Measurements from ENCODE around the gene HACD2.

The HACD2 gene

DNA sequence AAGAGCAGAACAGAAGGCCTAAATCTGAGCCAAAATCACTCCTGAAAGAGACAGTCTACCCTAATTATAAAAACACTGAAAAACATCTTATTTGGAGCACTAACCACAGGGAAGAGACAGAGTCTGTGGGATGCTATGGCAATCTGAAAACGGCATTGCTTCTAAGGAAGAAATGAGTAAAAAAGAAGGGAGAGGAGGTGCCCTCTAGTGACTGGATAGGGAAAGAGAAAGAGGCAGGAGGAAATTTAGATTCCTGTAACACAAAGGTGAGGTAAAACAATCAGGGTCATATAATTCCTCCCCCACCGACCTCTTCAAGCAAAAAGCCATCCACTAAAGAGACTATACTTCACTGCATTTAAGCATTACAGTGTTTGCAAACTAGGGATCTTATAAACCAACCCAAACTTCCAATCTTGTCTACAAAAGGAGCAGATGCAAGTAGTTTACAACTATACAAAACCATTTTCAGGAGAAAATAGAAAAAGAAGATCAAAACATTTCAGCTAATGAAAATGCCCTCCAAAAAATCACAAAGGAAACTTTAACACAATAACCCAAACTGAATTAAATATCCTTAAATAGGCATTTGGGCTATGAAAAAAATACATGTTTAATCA is 32.6 kb downstream of the HACD2 start:
- 32 to 36% methylated on average over 2 of the region's 2 CpGs for WGBS, 2 experiments
- no peaks in the 10 kb centered on the region for H3K36me3 ChIP-seq (ENCODE audit: control insufficient read depth, insufficient read depth, low read length)

DNA sequence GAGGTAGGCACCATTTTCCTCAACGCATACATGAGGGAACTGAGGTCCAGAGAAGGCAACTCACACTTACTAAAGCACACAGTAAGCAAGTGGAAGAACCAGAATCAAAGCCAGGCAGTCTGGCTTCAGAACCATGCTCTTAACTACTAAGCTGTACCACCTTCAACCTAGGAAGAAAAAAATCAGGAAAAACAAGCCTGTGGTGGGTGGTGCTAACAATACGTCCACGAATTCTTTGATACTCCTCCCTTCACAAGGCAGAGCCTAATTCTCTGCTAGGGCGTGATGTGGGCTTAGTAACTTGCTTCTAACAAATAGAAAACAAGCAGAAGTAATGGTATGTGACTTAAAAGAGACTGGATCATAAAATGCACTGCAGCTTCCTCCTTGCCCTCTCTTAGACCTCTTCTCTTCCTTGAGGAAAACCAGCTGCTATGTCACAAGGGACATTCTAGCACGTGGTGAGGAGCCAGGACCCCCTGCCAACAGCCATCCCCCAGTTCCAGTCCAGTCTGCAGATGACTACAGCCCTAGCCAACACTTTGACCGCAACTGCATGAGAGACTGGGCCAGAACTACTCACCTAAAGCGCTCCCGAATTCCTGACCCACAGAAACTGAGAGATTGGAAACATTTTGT is 36.9 kb downstream of the HACD2 start:
- Histone ChIP-seq H3K36me3 (ENCODE audit: control insufficient read depth, insufficient read depth, low read length) (no peaks in the 10 kb centered on the region), H3K4me3 (ENCODE audit: insufficient read depth, low read depth, low read length) (no peak overlapping the region), H3K27me3 (ENCODE audit: control insufficient read depth, insufficient read depth, low read length, poor library complexity, severe bottlenecking) (no peaks in the 10 kb centered on the region), H3K27ac (ENCODE audit: insufficient read depth, low read depth, low read length, poor library complexity, severe bottlenecking) (no peak overlapping the region), H3K9me3 (ENCODE audit: control insufficient read depth, low read length) (no peaks in the 10 kb centered on the region), H3K4me1 (ENCODE audit: control insufficient read depth, insufficient read depth, low read length) (no peaks in the 10 kb centered on the region)
- 74 to 87% methylated on average over 6 to 8 of the region's 8 CpGs for WGBS, 2 experiments

More for the DNA sequence above, 32.6 kb downstream of the HACD2 start:
- H3K27ac ChIP-seq (ENCODE audit: insufficient read depth, low read depth, low read length, poor library complexity, severe bottlenecking): no peak overlapping the region
- H3K4me3 ChIP-seq (ENCODE audit: insufficient read depth, low read depth, low read length): no peak overlapping the region
- no peaks in the 10 kb centered on the region for H3K4me1 ChIP-seq (ENCODE audit: control insufficient read depth, insufficient read depth, low read length)
- no peaks in the 10 kb centered on the region for H3K9me3 ChIP-seq (ENCODE audit: control insufficient read depth, low read length)
- no peaks in the 10 kb centered on the region for H3K27me3 ChIP-seq (ENCODE audit: control insufficient read depth, insufficient read depth, low read length, poor library complexity, severe bottlenecking)

DNA sequence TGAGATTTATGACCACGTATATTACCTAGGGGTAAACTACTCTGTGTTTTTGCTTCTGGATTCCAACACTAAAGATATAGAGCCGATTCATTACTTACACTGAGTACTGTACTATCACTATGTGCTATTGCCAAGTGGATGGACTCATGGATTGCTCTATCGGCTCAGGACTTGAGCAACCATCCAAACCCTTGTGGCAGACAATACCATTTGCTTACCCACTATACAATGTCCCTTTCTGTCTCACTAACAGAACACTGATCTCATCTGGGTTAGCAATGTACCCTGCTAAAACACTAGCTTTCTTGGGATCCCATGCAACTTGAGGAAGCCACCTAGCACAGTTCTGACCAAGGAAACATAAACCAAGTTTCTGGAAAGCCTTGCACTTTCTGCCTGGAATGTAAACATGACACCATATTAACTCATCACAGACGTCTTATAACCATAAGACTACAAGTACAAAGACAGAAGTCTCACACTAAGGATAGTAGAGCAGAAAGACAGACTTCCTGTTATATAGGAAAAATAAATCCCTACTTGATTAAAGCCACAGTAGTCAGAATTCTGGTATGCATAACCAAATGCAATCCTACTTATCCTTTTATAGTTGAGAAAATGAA is 38.6 kb downstream of the HACD2 start:
- no peaks in the 10 kb centered on the region for H3K4me1 ChIP-seq (ENCODE audit: control insufficient read depth, insufficient read depth, low read length)
- H3K9me3 ChIP-seq (ENCODE audit: control insufficient read depth, low read length): no peaks in the 10 kb centered on the region
- 85 to 95% methylated on average over 4 of the region's 4 CpGs for WGBS, 2 experiments
- no peaks in the 10 kb centered on the region for H3K36me3 ChIP-seq (ENCODE audit: control insufficient read depth, insufficient read depth, low read length)
- no peaks in the 10 kb centered on the region for H3K27me3 ChIP-seq (ENCODE audit: control insufficient read depth, insufficient read depth, low read length, poor library complexity, severe bottlenecking)
- H3K4me3 ChIP-seq (ENCODE audit: insufficient read depth, low read depth, low read length): no peak overlapping the region
- no peak overlapping the region for H3K27ac ChIP-seq (ENCODE audit: insufficient read depth, low read depth, low read length, poor library complexity, severe bottlenecking)

DNA sequence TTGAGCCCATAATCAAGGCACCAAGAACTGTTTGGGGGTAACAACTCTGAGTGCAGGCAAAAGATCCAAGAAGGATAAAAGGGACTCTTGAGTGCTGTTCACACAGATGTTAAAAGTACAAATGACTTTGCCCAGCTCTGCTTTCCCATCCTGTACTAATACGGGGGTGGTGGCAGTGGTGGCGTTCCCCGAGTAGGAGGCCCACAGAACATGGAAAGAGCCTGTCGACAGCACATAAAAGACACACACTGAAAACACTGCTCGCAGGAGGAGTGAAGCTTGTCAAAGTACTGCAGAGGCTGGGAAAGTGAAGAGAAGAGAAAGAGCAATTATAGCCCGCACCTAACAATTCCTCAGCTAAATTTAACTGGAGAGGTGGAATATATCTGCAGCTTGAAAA is 40.9 kb downstream of the HACD2 start:
- Histone ChIP-seq H3K4me1 (ENCODE audit: control insufficient read depth, insufficient read depth, low read length) (no peaks in the 10 kb centered on the region), H3K36me3 (ENCODE audit: control insufficient read depth, insufficient read depth, low read length) (no peaks in the 10 kb centered on the region), H3K4me3 (ENCODE audit: insufficient read depth, low read depth, low read length) (no peak overlapping the region), H3K27me3 (ENCODE audit: control insufficient read depth, insufficient read depth, low read length, poor library complexity, severe bottlenecking) (no peaks in the 10 kb centered on the region), H3K9me3 (ENCODE audit: control insufficient read depth, low read length) (no peaks in the 10 kb centered on the region), H3K27ac (ENCODE audit: insufficient read depth, low read depth, low read length, poor library complexity, severe bottlenecking) (no peak overlapping the region)
- 78% methylated on average over 6 of the region's 6 CpGs for WGBS, 2 experiments

DNA sequence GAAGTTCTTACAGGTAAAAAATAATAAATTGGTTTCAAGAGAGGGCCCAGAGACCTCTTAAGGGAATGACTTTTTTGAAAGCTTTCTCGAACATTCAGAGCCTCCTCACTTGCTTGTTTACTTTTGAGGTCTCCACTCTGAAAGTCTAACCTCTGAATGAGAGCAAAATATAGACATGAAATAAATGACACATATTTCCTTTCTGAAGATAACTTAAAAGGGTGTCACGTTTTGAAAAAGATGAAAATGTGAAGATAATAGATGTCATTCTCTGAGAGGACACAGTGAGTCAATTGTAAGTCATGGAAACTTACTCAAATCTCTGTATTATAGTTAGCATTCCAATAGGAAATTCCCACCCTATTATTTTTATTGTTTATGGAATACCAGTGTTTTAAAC is 44.6 kb downstream of the HACD2 start:
- Histone ChIP-seq H3K4me3 (ENCODE audit: insufficient read depth, low read depth, low read length) (no peak overlapping the region), H3K9me3 (ENCODE audit: control insufficient read depth, low read length) (no peaks in the 10 kb centered on the region), H3K27me3 (ENCODE audit: control insufficient read depth, insufficient read depth, low read length, poor library complexity, severe bottlenecking) (no peaks in the 10 kb centered on the region), H3K4me1 (ENCODE audit: control insufficient read depth, insufficient read depth, low read length) (no peaks in the 10 kb centered on the region), H3K27ac (ENCODE audit: insufficient read depth, low read depth, low read length, poor library complexity, severe bottlenecking) (no peak overlapping the region), H3K36me3 (ENCODE audit: control insufficient read depth, insufficient read depth, low read length) (no peaks in the 10 kb centered on the region)
- WGBS, 2 experiments: 98 to 100% methylated on average over 2 of the region's 2 CpGs

DNA sequence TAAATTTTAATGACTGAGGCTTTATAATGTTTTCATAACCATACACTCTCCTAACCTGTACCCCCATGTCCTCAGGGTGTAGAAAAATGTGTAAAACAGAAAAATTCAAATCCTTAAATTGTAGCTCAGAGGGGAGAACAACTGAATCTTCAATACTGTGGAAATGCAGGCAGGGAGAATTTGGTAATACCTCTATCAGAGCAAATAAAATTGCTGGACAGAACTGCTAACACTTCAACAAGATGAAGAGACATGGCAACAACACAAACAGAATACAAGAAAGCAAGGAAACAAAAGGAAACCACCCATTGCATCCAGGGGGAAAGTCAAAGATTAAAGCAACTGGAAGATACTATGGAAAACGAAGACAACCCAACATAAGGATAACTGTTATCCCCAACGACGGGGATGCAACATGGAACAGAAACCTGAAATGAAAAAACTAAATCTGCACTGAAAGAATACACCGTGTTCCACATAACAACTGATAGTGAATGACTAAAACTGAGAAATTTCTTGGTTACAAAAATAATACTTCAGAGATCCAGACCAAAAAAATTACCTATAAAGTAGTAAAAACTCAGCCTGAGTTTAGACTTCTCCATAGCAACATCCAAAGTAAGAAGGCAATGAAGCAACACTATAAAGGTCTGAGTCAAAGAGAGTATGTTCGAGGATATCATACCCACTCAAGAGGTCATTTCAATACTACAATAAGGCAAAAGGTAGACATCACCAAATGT is 48.5 kb downstream of the HACD2 start:
- H3K36me3 ChIP-seq (ENCODE audit: control insufficient read depth, insufficient read depth, low read length): no peaks in the 10 kb centered on the region
- no peaks in the 10 kb centered on the region for H3K9me3 ChIP-seq (ENCODE audit: control insufficient read depth, low read length)
- H3K4me1 ChIP-seq (ENCODE audit: control insufficient read depth, insufficient read depth, low read length): no peaks in the 10 kb centered on the region
- WGBS, 2 experiments: 92% methylated on average over 5 of the region's 5 CpGs
- no peaks in the 10 kb centered on the region for H3K27me3 ChIP-seq (ENCODE audit: control insufficient read depth, insufficient read depth, low read length, poor library complexity, severe bottlenecking)
- H3K4me3 ChIP-seq (ENCODE audit: insufficient read depth, low read depth, low read length): no peak overlapping the region
- H3K27ac ChIP-seq (ENCODE audit: insufficient read depth, low read depth, low read length, poor library complexity, severe bottlenecking): no peak overlapping the region

DNA sequence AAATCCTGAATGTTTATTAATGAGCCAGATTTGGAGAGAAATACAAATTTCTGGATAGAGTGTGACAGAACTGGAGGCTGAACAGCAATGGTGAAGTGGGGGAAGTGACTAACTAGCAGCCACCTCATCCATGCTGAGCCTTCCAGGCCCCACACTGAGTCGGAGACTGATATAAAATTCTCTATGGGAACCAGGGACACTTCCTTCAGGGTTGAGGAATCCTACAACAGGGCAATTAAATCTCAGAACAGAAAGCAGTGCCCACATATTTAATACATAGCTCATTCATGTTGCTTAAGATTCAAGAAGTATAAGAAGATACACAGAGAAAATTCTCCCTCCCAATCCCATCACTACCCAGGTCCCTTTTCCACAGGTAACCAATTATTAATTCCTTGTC is 49.3 kb downstream of the HACD2 start:
- no peaks in the 10 kb centered on the region for H3K36me3 ChIP-seq (ENCODE audit: control insufficient read depth, insufficient read depth, low read length)
- H3K27ac ChIP-seq (ENCODE audit: insufficient read depth, low read depth, low read length, poor library complexity, severe bottlenecking): no peak overlapping the region
- no peak overlapping the region for H3K4me3 ChIP-seq (ENCODE audit: insufficient read depth, low read depth, low read length)
- WGBS, 2 experiments: 68 to 86% methylated on average over 1 of the region's 1 CpG
- H3K27me3 ChIP-seq (ENCODE audit: control insufficient read depth, insufficient read depth, low read length, poor library complexity, severe bottlenecking): no peaks in the 10 kb centered on the region
- no peaks in the 10 kb centered on the region for H3K4me1 ChIP-seq (ENCODE audit: control insufficient read depth, insufficient read depth, low read length)
- no peaks in the 10 kb centered on the region for H3K9me3 ChIP-seq (ENCODE audit: control insufficient read depth, low read length)

DNA sequence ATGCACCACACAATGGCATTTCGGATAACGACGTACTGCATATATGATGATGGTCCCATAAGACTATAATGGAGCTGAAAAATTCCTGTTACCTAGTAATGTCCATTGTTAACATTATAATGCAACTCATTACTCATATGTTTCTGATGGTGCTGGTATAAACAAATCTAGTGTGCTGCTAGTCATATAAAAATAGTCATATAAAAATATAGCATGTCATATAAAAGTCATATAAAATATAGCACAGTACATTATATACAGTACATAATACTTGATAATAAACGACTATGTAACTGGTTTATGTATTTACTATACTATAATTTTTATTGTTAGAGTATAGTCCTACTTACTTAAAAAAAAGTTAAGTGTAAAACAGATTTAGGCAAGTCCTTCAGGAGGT is 50.6 kb downstream of the HACD2 start:
- H3K36me3 ChIP-seq (ENCODE audit: control insufficient read depth, insufficient read depth, low read length): no peaks in the 10 kb centered on the region
- no peaks in the 10 kb centered on the region for H3K4me1 ChIP-seq (ENCODE audit: control insufficient read depth, insufficient read depth, low read length)
- no peaks in the 10 kb centered on the region for H3K9me3 ChIP-seq (ENCODE audit: control insufficient read depth, low read length)
- H3K27me3 ChIP-seq (ENCODE audit: control insufficient read depth, insufficient read depth, low read length, poor library complexity, severe bottlenecking): no peaks in the 10 kb centered on the region
- no peak overlapping the region for H3K4me3 ChIP-seq (ENCODE audit: insufficient read depth, low read depth, low read length)
- WGBS, 2 experiments: 97 to 98% methylated on average over 3 of the region's 4 CpGs
- no peak overlapping the region for H3K27ac ChIP-seq (ENCODE audit: insufficient read depth, low read depth, low read length, poor library complexity, severe bottlenecking)

DNA sequence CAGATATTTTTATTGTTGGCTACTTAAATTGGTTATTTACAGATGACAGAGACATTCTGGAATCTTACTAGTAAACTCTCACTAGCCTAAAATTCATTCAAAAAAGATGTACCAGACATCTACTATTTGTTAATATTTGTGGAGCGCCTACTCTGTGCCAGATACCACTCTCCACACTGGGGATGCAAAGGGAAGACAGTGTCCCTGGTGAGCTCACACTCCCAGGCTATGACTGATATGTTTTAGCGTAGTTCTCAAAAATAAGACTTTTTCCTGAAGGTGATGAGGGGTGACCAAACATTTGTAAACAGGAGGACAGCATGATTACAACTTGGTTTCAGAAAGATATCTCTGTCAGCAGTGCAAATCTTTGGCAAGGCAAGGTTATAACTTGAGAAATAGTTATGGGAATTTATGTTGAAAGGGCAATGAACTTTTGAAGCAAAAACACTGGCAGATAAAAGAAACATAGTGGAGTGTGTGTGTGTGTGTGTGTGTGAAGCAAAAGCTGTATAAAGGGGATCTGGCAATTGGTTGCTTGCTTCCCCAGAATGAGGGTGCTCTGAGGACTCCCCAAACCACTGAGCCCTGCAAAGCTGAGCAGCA is 51.2 kb downstream of the HACD2 start:
- Histone ChIP-seq H3K27ac (ENCODE audit: insufficient read depth, low read depth, low read length, poor library complexity, severe bottlenecking) (no peak overlapping the region), H3K36me3 (ENCODE audit: control insufficient read depth, insufficient read depth, low read length) (no peaks in the 10 kb centered on the region), H3K27me3 (ENCODE audit: control insufficient read depth, insufficient read depth, low read length, poor library complexity, severe bottlenecking) (no peaks in the 10 kb centered on the region), H3K4me3 (ENCODE audit: insufficient read depth, low read depth, low read length) (no peak overlapping the region), H3K4me1 (ENCODE audit: control insufficient read depth, insufficient read depth, low read length) (no peaks in the 10 kb centered on the region), H3K9me3 (ENCODE audit: control insufficient read depth, low read length) (no peaks in the 10 kb centered on the region)
- 92 to 94% methylated on average over 2 of the region's 2 CpGs for WGBS, 2 experiments

DNA sequence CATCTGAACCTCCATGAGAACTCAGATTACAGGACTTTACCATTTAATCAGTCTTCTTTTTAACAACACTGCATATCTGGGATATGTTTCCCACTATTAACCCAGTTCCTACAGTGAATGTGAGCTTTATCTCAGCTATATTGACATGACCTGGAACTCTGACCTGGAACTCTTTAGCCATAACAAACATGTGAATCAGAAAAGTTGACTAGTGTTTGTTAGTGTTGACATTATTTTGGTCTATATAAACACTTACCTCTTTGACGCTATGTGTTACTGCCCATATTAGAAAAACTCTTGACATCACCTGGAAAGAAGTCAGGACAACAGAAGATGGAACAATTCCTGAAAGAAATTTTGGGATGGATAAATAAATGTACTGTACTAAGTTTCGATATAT is 56.7 kb downstream of the HACD2 start:
- Histone ChIP-seq H3K36me3 (ENCODE audit: control insufficient read depth, insufficient read depth, low read length) (no peaks in the 10 kb centered on the region), H3K27ac (ENCODE audit: insufficient read depth, low read depth, low read length, poor library complexity, severe bottlenecking) (no peak overlapping the region), H3K4me3 (ENCODE audit: insufficient read depth, low read depth, low read length) (no peak overlapping the region), H3K27me3 (ENCODE audit: control insufficient read depth, insufficient read depth, low read length, poor library complexity, severe bottlenecking) (no peaks in the 10 kb centered on the region), H3K4me1 (ENCODE audit: control insufficient read depth, insufficient read depth, low read length) (peaks cover 21% of the 10 kb centered on the region), H3K9me3 (ENCODE audit: control insufficient read depth, low read length) (no peaks in the 10 kb centered on the region)
- WGBS, 2 experiments: 100% methylated on average over 1 of the region's 2 CpGs; no CpG with 5 or more reads in 1 of the 2 experiments
